IPS DF 6.9 (cell line): ENCODE measurements around the gene UBE2I.

Experiments
- DNase-seq: peaks from one replicate; pipeline ENCODE4 v3.0.0-alpha.2; 2013; ENCODE audit warnings: low read depth, low spot score
- H3K27ac ChIP-seq: one replicate; pipeline ENCODE4 v1.5.1; 2013; ENCODE audit warnings: low read length, control low read depth
- H3K27me3 ChIP-seq: 2 replicates; pipeline ENCODE4 v1.6.1; 2013; ENCODE audit warnings: mild to moderate bottlenecking, low read length; ENCODE audit not compliant: control insufficient read depth, insufficient read depth
- H3K36me3 ChIP-seq: 2 replicates; pipeline ENCODE4 v1.6.1; 2013; ENCODE audit warnings: low read length; ENCODE audit not compliant: control insufficient read depth, insufficient read depth
- H3K4me1 ChIP-seq: 2 replicates; pipeline ENCODE4 v1.6.1; 2013; ENCODE audit warnings: low read length; ENCODE audit not compliant: control insufficient read depth, insufficient read depth
- H3K4me3 ChIP-seq: 2 replicates; pipeline ENCODE4 v1.5.1; 2013; ENCODE audit warnings: mild to moderate bottlenecking, low read length
- H3K9me3 ChIP-seq: 2 replicates; pipeline ENCODE4 v1.6.1; 2013; ENCODE audit warnings: low read length, inconsistent platforms; ENCODE audit not compliant: control insufficient read depth, insufficient read depth
- WGBS: extraction: QIAGEN DNeasy Blood & Tissue Kit; methylation state at CpG from one replicate; pipeline ENCODE4 v1.1.7; 2013; ENCODE audit warnings: mixed read lengths, missing lambda C conversion rate; ENCODE audit not compliant: insufficient read length, insufficient coverage; 5-methylcytosine and 5-hydroxymethylcytosine counted together

Gene UBE2I

GRCh38 chr16:1277617-1278282 lies 31.7 kb upstream of the UBE2I start:
- no peak overlapping the region for H3K27ac ChIP-seq
- DNase-seq, result no peak
- H3K4me1 ChIP-seq, result peaks cover 5% of the 10 kb centered on the region
- H3K9me3 ChIP-seq, result no peaks in the 10 kb centered on the region
- H3K4me3 ChIP-seq, result no peak overlapping the region
- no peaks in the 10 kb centered on the region for H3K36me3 ChIP-seq
- no peaks in the 10 kb centered on the region for H3K27me3 ChIP-seq
- no CpG with 5 or more reads among the region's 21 CpGs for WGBS

DNA sequence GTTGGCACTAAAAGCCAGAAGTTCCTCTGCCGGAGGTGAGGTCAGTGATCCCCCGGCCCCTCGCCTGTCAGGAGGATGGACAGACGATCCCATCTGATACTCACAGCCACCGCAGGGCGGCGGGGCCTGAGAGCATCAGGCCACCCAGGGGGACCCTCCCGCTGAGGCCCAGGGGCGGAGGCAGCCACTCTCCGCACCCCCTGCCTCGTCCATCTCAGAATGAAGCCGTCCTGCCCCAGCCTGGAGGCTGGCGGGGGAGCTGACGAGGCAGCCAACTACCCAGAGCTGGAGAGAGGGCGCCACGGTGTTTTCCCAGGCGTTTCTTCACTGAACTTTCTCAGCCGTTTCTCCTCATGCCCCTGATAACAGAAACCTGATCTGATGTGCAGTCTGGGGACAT lies 31.0 kb upstream of the UBE2I start:
- H3K36me3 ChIP-seq, result no peaks in the 10 kb centered on the region
- no CpG with 5 or more reads among the region's 18 CpGs for WGBS
- DNase-seq, result no peak
- H3K27me3 ChIP-seq, result no peaks in the 10 kb centered on the region
- H3K9me3 ChIP-seq, result no peaks in the 10 kb centered on the region
- H3K27ac ChIP-seq, result no peak overlapping the region
- peaks cover 7% of the 10 kb centered on the region for H3K4me1 ChIP-seq
- H3K4me3 ChIP-seq, result no peak overlapping the region

DNA sequence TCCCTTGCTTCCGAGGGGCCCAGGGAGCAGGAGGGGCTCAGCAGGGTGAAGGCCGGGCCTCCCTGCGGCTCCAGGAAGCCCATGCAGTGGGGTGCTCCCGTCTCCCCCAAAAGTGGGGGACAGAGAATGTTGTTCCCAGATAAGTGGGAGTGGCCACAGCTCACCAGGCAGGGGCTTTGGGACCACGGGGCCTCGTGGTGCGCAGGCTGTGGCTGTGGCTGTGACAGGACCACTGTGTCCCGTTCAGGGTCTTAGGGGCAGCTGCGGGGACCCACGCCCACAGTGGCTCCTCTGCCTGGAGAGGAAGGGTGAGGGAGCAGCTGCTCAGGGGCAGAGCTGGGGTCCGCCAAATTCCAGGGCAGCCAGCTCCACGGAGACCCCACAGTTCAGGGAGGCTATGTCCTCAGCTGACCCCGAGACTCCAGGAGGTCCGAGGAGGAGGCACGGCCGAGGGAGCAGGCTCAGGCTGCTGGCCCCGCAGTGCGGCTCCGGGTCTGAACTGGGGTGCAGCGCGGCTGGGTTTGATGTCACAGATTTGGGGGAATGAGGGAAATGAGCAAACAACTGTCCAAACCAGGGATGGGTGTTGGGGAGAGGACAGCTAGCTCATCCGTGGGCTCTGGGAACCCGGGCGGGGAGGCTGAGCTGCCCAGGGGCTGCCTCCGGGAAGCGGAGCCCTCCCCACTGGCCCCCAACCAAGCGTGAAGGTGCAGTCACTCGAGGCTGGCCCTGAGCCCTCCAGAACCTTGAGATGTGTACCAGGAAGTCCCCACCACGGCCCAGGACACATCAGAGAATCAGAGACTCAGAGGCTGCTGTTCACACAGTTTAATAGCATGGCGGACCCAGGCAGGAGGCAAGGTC lies 30.1 kb upstream of the UBE2I start:
- Histone ChIP-seq H3K27ac (no peak overlapping the region), H3K4me3 (no peak overlapping the region), H3K27me3 (no peaks in the 10 kb centered on the region), H3K9me3 (no peaks in the 10 kb centered on the region), H3K4me1 (peaks cover 7% of the 10 kb centered on the region), H3K36me3 (no peaks in the 10 kb centered on the region)
- DNase-seq, result no peak
- WGBS, result no CpG with 5 or more reads among the region's 30 CpGs

- Histone ChIP-seq H3K36me3 (no peaks in the 10 kb centered on the region), H3K27me3 (no peaks in the 10 kb centered on the region), H3K9me3 (no peaks in the 10 kb centered on the region), H3K4me1 (peaks cover 7% of the 10 kb centered on the region), H3K27ac (no peak overlapping the region), H3K4me3 (no peak overlapping the region)
- DNase-seq, result no peak
- WGBS, result no CpG with 5 or more reads among the region's 29 CpGs
Measured at GRCh38 chr16:1279945-1280589, 29.4 kb upstream of the UBE2I start.

DNA sequence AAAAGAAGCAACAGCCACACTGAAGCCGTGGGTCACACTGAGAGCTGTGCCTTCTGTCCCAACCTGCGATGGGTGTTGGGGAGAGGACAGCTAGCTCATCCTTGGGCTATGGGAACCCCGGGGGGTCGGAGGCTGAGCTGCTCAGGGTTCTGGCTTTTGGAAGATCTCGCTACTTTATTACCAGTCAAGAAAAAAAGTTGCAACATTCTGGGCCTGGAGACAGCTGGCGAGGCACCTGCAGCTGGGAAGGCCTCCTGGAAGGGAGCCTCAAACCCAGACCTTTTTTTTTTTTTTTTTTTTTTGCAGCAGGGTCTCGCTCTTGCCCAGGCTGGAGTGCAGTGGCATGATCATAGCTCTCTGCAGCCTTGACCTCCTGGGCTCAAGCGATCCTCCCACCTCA lies 28.7 kb upstream of the UBE2I start:
- WGBS, result no CpG with 5 or more reads among the region's 8 CpGs
- Histone ChIP-seq H3K4me1 (peaks cover 7% of the 10 kb centered on the region), H3K27ac (no peak overlapping the region), H3K36me3 (no peaks in the 10 kb centered on the region), H3K4me3 (no peak overlapping the region), H3K9me3 (no peaks in the 10 kb centered on the region), H3K27me3 (no peaks in the 10 kb centered on the region)
- DNase-seq, result no peak

GRCh38 chr16:1281517-1281916 lies 27.9 kb upstream of the UBE2I start:
- Histone ChIP-seq H3K27ac (no peak overlapping the region), H3K36me3 (no peaks in the 10 kb centered on the region), H3K9me3 (no peaks in the 10 kb centered on the region), H3K4me1 (peaks cover 7% of the 10 kb centered on the region), H3K4me3 (no peak overlapping the region), H3K27me3 (no peaks in the 10 kb centered on the region)
- no peak for DNase-seq
- no CpG with 5 or more reads among the region's 16 CpGs for WGBS

GRCh38 chr16:1282324-1282973 lies 27.0 kb upstream of the UBE2I start:
- no peak for DNase-seq
- Histone ChIP-seq H3K4me1 (peaks cover 7% of the 10 kb centered on the region), H3K36me3 (no peaks in the 10 kb centered on the region), H3K27ac (no peak overlapping the region), H3K4me3 (no peak overlapping the region), H3K27me3 (no peaks in the 10 kb centered on the region), H3K9me3 (no peaks in the 10 kb centered on the region)
- WGBS, result no CpG with 5 or more reads among the region's 17 CpGs

GRCh38 chr16:1283296-1283695 lies 26.1 kb upstream of the UBE2I start:
- Histone ChIP-seq H3K4me1 (peaks cover 4% of the 10 kb centered on the region), H3K27me3 (no peaks in the 10 kb centered on the region), H3K4me3 (no peak overlapping the region), H3K27ac (no peak overlapping the region), H3K36me3 (no peaks in the 10 kb centered on the region), H3K9me3 (no peaks in the 10 kb centered on the region)
- no peak for DNase-seq
- no CpG with 5 or more reads among the region's 17 CpGs for WGBS

DNA sequence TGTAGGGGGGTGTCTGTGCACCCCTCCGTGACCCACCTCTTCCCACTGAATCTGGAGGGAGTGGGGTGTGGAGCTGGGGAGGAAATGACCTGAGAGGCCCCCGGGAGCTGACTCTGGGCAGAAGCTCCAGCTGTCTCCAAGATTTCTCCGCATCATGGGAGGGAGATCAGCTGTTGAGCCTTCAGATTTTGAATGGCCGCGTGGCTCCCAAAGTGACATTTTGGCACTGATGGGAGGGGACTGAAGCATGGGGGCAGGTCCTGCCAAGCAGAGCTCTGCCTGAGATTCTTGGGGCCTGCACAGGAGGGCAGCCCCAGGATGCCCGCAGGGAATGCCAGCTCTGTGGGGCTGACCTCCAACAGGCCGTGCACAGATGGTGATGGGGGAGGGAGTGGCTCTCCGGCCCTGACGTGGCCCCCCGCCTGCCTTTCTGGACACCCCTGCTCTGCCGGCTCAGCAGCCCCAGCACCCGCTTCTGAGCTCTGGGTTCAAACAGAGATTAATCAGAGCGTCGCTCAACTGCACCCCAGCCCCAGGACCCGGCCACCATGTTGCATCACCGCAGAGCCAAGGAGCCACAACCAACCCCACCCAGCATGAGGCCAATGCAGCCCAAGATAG lies 25.3 kb upstream of the UBE2I start:
- no peak overlapping the region for H3K4me3 ChIP-seq
- H3K27ac ChIP-seq, result no peak overlapping the region
- no peaks in the 10 kb centered on the region for H3K36me3 ChIP-seq
- H3K4me1 ChIP-seq, result peaks cover 4% of the 10 kb centered on the region; the same call in 1 of the 2 replicates
- H3K27me3 ChIP-seq, result no peaks in the 10 kb centered on the region
- no CpG with 5 or more reads among the region's 16 CpGs for WGBS
- no peaks in the 10 kb centered on the region for H3K9me3 ChIP-seq
- no peak for DNase-seq
